RWPE2 (cell line): ENCODE data around the gene BCL3.
"Not testable (repeated sequence)": the region's sequence is repeated elsewhere in the genome, so short reads cannot be mapped to it uniquely, and the experiment has no call there.

Experiments used
- ATAC-seq: fragments of 200-7000 bp; cut with Tn5 transposase; 3 replicates; pipeline ENCODE4 v1.9.1; 2021; ENCODE audit warnings: low read depth
- DNase-seq: peaks from one replicate; pipeline ENCODE4 v3.0.0-alpha.2; 2020; ENCODE audit warnings: low spot score
- H3K27ac ChIP-seq: fragments of 450-650 bp; 2 replicates; pipeline ENCODE4 v1.5.1; 2017; ENCODE audit warnings: mild to moderate bottlenecking; ENCODE audit not compliant: poor library complexity, severe bottlenecking
- H3K27me3 ChIP-seq: fragments of 250-450 bp; sonication (Bioruptor Pico); 2 replicates; pipeline ENCODE4 v1.5.1; 2021; ENCODE audit warnings: mild to moderate bottlenecking, moderate library complexity; ENCODE audit not compliant: insufficient read depth, poor library complexity, severe bottlenecking
- H3K36me3 ChIP-seq: fragments of 250-450 bp; sonication (Bioruptor Pico); 2 replicates; pipeline ENCODE4 v1.5.1; 2020; ENCODE audit warnings: low read depth, mild to moderate bottlenecking, moderate library complexity
- H3K4me1 ChIP-seq: fragments of 250-450 bp; sonication (Bioruptor Pico); 2 replicates; pipeline ENCODE4 v1.5.1; 2021; ENCODE audit warnings: mild to moderate bottlenecking, moderate library complexity; ENCODE audit not compliant: insufficient read depth, poor library complexity, severe bottlenecking
- H3K4me3 ChIP-seq: fragments of 250-450 bp; sonication (Bioruptor Pico); 2 replicates; pipeline ENCODE4 v1.5.1; 2021; ENCODE audit warnings: mild to moderate bottlenecking, moderate library complexity; ENCODE audit not compliant: severe bottlenecking
- H3K9me3 ChIP-seq: fragments of 250-450 bp; sonication (Bioruptor Pico); 2 replicates; pipeline ENCODE4 v1.5.1; 2021; ENCODE audit warnings: mild to moderate bottlenecking, moderate library complexity; ENCODE audit not compliant: severe bottlenecking
- CTCF ChIP-seq: fragments of 450-650 bp; IDR thresholded peaks from one replicate; pipeline ENCODE4 v1.5.1; 2017; ENCODE audit warnings: mild to moderate bottlenecking, moderate library complexity; ENCODE audit not compliant: poor library complexity, severe bottlenecking

BCL3 gene

GRCh38 chr19:44720945-44721344, 27.6 kb upstream of the BCL3 start:
- ATAC-seq (no peak), DNase-seq (no peak)
- Histone ChIP-seq H3K36me3 (no peaks in the 10 kb centered on the region), H3K27me3 (no peaks in the 10 kb centered on the region), H3K4me3 (no peak overlapping the region), H3K4me1 (peaks cover 16% of the 10 kb centered on the region), H3K27ac (no peak overlapping the region), H3K9me3 (no peaks in the 10 kb centered on the region)
- no peak for TF ChIP-seq CTCF

GRCh38 chr19:44721369-44721768, 27.1 kb upstream of the BCL3 start:
- not testable (repeated sequence) for H3K27ac ChIP-seq, H3K36me3 ChIP-seq, DNase-seq, H3K9me3 ChIP-seq, ATAC-seq, H3K27me3 ChIP-seq, H3K4me3 ChIP-seq
- peaks cover 16% of the 10 kb centered on the region for H3K4me1 ChIP-seq

GRCh38 chr19:44722131-44723121, 26.1 kb upstream of the BCL3 start:
- ATAC-seq, result no peak
- Histone ChIP-seq H3K36me3 (no peaks in the 10 kb centered on the region), H3K4me1 (peaks cover 16% of the 10 kb centered on the region), H3K27me3 (no peaks in the 10 kb centered on the region), H3K4me3 (no peak overlapping the region), H3K9me3 (no peaks in the 10 kb centered on the region), H3K27ac (no peak overlapping the region)
- TF ChIP-seq CTCF, result no peak
- no peak for DNase-seq

- H3K9me3 ChIP-seq, result no peaks in the 10 kb centered on the region
- TF ChIP-seq CTCF, result no peak
- no peaks in the 10 kb centered on the region for H3K36me3 ChIP-seq
- no peaks in the 10 kb centered on the region for H3K27me3 ChIP-seq
- H3K4me1 ChIP-seq, result peaks cover 15% of the 10 kb centered on the region
- no peak overlapping the region for H3K4me3 ChIP-seq
- ATAC-seq (peak; percentile 10; the same call in 1 of the 3 replicates), DNase-seq (no peak)
- H3K27ac ChIP-seq, result no peak overlapping the region
Observed at GRCh38 chr19:44723299-44723951, 25.1 kb upstream of the BCL3 start.

- Histone ChIP-seq H3K27me3 (no peaks in the 10 kb centered on the region), H3K4me3 (no peak overlapping the region), H3K36me3 (no peaks in the 10 kb centered on the region), H3K4me1 (peaks cover 10% of the 10 kb centered on the region), H3K9me3 (no peaks in the 10 kb centered on the region), H3K27ac (peak overlapping the region; percentile 9)
- ATAC-seq (peak; percentile 88), DNase-seq (no peak)
- peak; percentile 97 for TF ChIP-seq CTCF
Observed at GRCh38 chr19:44723952-44724319, 24.6 kb upstream of the BCL3 start.
